Epithelial cell of proximal tubule (primary cell): Measurements from ENCODE around the gene CLN5. TPM values are rescaled to one million over a fixed set of nuclear protein-coding genes. Genes with fewer than 3 reads are reported as not detected.

ENCODE experiments used
- DNase-seq: peaks from one replicate; pipeline ENCODE4 v3.0.0-alpha.2; 2011; ENCODE audit warnings: low read depth
- H3K4me3 ChIP-seq: 2 replicates; pipeline ENCODE4 v1.5.1; 2011; ENCODE audit warnings: low read depth, mild to moderate bottlenecking, low read length
- CTCF ChIP-seq: conservative IDR thresholded peaks from 2 replicates; pipeline ENCODE4 v1.5.1; 2012; ENCODE audit warnings: low read depth, mild to moderate bottlenecking, low read length
- total RNA-seq: library from RNA; depleted of rRNA; stranded (reverse); fragments of >200 nt; gene quantifications from 2 replicates; pipeline ENCODE4 v1.2.3, GENCODE V29; 2015

Gene CLN5
- total RNA-seq, 1 donor from 2014 or later = 19.8 TPM

GRCh38 chr13:77040835-77041234, 49.0 kb downstream of the CLN5 start:
- no peak for TF ChIP-seq CTCF
- no peak for DNase-seq
- no peak overlapping the region for H3K4me3 ChIP-seq

DNA sequence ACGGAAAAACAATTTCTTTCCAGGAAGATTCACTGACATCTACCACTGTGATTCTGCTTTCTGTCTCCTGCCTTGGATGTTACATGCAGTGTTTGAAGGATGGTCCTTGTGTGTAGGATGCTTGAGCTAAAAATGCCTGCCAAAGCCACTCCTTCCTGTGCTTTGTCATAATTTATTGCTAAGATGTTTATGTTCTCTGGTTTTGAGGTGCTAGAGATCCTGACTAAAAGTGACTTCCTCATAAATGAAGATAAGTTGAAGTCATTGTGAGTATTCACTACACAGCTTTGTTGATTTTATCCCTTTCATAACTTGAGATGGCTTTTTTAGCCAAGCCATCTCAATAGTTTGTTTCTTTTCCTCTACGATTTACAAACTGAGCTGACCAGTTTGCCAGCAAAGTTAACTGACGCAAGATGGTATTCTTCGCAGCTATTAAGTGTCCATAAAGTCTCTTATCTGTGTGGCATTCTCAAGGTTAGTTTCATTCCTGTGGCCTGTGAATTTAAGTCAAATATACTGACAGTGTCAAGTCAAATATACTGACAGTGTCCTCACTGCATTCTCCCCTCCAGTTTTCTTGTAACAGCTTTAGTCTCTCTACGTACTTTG, 50.8 kb downstream of the CLN5 start:
- no peak for DNase-seq
- no peak for TF ChIP-seq CTCF
- H3K4me3 ChIP-seq = no peak overlapping the region

DNA sequence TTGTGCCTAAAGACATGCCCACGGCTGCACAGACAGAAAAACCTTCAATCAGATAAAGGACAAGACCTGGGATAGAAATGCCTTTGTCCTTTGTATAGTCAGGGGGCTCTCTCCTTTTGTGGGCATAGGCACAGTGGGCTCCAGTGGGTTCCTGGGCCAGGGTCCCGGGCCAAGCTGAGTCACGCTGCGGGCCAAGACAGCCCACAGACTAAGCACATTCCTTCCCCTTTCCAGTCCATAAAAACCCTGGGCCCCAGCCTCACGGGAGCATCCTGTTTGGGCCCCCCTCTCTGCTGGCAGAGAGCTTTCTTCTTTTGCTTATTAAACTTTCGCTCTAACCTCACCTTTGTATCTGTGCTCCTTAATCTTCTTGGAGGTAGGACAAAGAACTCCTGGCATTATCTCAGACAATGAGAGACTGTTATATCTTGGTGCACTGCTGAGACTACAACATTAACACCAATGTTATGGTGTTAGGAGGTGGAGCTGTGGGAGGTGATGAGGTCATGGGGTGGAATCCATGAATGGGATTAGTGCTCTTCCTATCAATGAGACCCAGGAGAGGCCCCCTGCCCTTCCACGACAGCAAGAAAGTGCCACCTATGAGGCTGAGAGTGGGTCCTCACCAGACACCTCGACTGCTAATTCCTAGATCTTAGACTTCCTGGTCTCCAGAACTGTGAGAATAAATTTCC, 55.9 kb downstream of the CLN5 start:
- no peak for DNase-seq
- no peak for TF ChIP-seq CTCF
- H3K4me3 ChIP-seq = no peak overlapping the region

- no peak for TF ChIP-seq CTCF
- no peak overlapping the region for H3K4me3 ChIP-seq
- DNase-seq = no peak
Measured at GRCh38 chr13:77048681-77049080, 56.8 kb downstream of the CLN5 start.

- no peak for DNase-seq
- TF ChIP-seq CTCF = no peak
- H3K4me3 ChIP-seq = no peak overlapping the region
Measured at GRCh38 chr13:77053192-77053591, 61.3 kb downstream of the CLN5 start.

Other genes with a start within 250 kb of the CLN5 start
- gene KCTD12, start 105.7 kb upstream of the CLN5 start, total RNA-seq = 3.7 and 4.1 TPM in 2 replicates
- gene ACOD1, start 43.6 kb upstream of the CLN5 start, total RNA-seq = not detected in 2 replicates
- gene FBXL3, start 35.1 kb downstream of the CLN5 start, total RNA-seq = 32.2 and 33.8 TPM in 2 replicates